ENCODE measurements around the gene UBAP2. TPM values are rescaled to one million over a fixed set of nuclear protein-coding genes. Genes with fewer than 3 reads are reported as not detected.

UBAP2 gene
- total RNA-seq, 2 donors from 2014 or later = 29.8 to 52.8 TPM

DNA sequence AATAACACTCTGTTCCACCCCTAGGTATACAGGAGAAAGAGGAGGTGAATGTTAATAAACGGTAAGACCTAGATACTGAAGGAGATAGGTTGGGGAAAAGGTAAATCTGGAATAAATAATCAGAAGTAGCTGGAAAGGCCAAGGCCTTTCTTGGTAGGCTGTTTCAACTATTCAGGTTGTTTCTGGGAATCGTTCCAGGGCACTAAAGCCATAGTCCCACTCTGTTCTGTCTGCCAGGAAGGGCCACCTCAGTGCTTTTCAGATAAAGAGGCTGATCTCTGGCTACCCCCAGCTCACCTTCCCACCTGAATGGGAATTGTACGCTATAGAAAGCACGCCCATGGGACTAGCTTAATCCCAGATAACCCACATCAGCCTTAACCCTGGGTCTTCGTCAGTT lies 44.9 kb upstream of the UBAP2 start:
- Histone ChIP-seq H3K36me3 (peaks cover 4 to 13% of the 10 kb centered on the region in 2 donors), H3K4me1 (replicated peaks) (no peaks in the 10 kb centered on the region), H3K27ac (no peak overlapping the region), H3K27me3 (replicated peaks; ENCODE audit: insufficient read depth) (no peaks in the 10 kb centered on the region), H3K4me3 (no peak overlapping the region), H3K9me3 (no peaks in the 10 kb centered on the region)
- no peak for DNase-seq (ENCODE audit: low spot score)
- 87% methylated on average over 5 of the region's 5 CpGs for WGBS
- intact Hi-C loops (cut with DNase I) = no loop called here
- no peak for TF ChIP-seq POLR2AphosphoS5 (IDR thresholded peaks at IDR 0.05)
- TF ChIP-seq, protein P1, sequence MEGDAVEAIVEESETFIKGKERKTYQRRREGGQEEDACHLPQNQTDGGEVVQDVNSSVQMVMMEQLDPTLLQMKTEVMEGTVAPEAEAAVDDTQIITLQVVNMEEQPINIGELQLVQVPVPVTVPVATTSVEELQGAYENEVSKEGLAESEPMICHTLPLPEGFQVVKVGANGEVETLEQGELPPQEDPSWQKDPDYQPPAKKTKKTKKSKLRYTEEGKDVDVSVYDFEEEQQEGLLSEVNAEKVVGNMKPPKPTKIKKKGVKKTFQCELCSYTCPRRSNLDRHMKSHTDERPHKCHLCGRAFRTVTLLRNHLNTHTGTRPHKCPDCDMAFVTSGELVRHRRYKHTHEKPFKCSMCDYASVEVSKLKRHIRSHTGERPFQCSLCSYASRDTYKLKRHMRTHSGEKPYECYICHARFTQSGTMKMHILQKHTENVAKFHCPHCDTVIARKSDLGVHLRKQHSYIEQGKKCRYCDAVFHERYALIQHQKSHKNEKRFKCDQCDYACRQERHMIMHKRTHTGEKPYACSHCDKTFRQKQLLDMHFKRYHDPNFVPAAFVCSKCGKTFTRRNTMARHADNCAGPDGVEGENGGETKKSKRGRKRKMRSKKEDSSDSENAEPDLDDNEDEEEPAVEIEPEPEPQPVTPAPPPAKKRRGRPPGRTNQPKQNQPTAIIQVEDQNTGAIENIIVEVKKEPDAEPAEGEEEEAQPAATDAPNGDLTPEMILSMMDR (IDR thresholded peaks at IDR 0.05) = no peak
- no peak for TF ChIP-seq POLR2A (IDR thresholded peaks at IDR 0.05)

DNA sequence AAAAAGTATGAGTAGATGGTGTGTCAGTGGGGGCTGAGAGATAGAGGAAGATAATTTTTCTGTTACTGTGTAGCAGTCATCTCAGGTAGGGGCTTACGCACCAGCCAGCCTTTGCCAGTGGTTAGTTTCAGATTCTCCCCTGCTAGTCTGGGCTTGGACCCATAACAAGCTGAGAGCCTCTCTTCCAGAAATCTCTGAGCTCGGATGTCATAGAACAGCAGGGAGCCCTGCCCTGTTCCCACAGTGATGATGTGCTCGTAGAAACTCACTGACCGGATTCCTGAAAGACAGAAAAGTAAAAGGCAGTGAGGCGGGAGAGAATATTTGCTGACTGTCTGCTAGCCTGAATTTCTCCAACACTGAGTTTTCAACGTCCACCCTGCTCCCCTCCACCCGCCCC lies 40.6 kb upstream of the UBAP2 start:
- TF ChIP-seq, protein P1 (IDR thresholded peaks at IDR 0.05) = no peak
- TF ChIP-seq POLR2AphosphoS5 (IDR thresholded peaks at IDR 0.05) (no peak), POLR2A (IDR thresholded peaks at IDR 0.05) (no peak)
- H3K27ac ChIP-seq = no peak overlapping the region
- H3K4me3 ChIP-seq = no peak overlapping the region
- no peak for DNase-seq (ENCODE audit: low spot score)
- H3K27me3 ChIP-seq (replicated peaks; ENCODE audit: insufficient read depth) = no peaks in the 10 kb centered on the region
- no peaks in the 10 kb centered on the region for H3K4me1 ChIP-seq (replicated peaks)
- WGBS = 80% methylated on average over 7 of the region's 7 CpGs
- no peaks in the 10 kb centered on the region for H3K9me3 ChIP-seq
- intact Hi-C loops (cut with DNase I) = no loop called here
- peaks cover 3 to 7% of the 10 kb centered on the region in 2 donors for H3K36me3 ChIP-seq

DNA sequence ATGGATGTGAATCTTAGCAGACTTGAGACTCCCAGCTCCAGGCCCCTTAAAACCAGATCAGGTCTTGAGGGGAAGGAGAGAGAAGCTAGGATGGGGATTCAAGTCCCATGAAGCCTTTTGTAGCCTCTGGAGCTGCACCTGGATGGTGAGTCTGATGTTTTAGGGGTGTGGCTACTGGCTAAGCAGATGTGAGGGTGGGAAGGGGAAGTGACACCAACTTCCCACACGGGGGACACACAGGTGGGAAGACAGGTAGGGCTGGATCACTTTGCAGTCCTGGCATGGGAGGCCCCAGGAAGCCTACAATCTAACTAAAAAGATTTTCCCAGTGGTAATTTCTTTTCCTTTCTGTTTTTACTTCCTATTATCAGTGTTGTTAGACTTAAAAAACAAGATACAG lies 38.7 kb upstream of the UBAP2 start:
- 8% methylated on average over 1 of the region's 1 CpG for WGBS
- intact Hi-C loops (cut with DNase I) = no loop called here

DNA sequence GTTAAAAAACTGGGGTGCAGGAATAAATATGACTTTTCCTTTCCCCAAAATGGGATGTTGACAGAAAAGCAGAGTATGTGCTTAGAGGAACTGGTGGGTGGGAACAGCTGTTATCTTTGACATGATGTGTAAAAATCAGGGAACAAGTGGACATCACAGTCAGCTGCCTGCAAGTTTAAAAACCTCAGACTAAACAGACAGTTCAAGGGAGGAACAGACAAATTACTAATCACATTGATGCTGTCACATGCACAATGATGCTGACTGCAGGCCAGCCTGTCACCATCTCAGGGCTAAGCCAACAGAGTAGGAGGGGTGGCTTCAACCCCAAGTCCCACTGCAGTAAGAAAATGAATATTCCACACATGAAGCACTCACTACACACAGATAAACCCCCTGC lies 38.2 kb upstream of the UBAP2 start:
- Histone ChIP-seq H3K9me3 (no peaks in the 10 kb centered on the region), H3K27me3 (replicated peaks; ENCODE audit: insufficient read depth) (no peaks in the 10 kb centered on the region)
- no peak for DNase-seq (ENCODE audit: low spot score)

More for the DNA sequence above, 38.7 kb upstream of the UBAP2 start:
- H3K27me3 ChIP-seq (replicated peaks; ENCODE audit: insufficient read depth) = no peaks in the 10 kb centered on the region
- TF ChIP-seq POLR2A (IDR thresholded peaks at IDR 0.05) = no peak
- no peak for TF ChIP-seq POLR2AphosphoS5 (IDR thresholded peaks at IDR 0.05)
- TF ChIP-seq, protein P1 (IDR thresholded peaks at IDR 0.05) = no peak
- H3K4me3 ChIP-seq = no peak overlapping the region
- H3K9me3 ChIP-seq = no peaks in the 10 kb centered on the region
- DNase-seq (ENCODE audit: low spot score) = no peak
- H3K4me1 ChIP-seq (replicated peaks) = no peaks in the 10 kb centered on the region
- H3K27ac ChIP-seq = peak overlapping the region in 1 of 2 donors; percentile 45
- H3K36me3 ChIP-seq = peaks cover 3 to 7% of the 10 kb centered on the region in 2 donors

More for the DNA sequence above, 38.2 kb upstream of the UBAP2 start:
- no peak overlapping the region for H3K4me3 ChIP-seq
- H3K4me1 ChIP-seq (replicated peaks) = no peaks in the 10 kb centered on the region
- intact Hi-C loops (cut with DNase I) = no loop called here
- H3K27ac ChIP-seq = peak overlapping the region in 1 of 2 donors; percentile 45
- no peak for TF ChIP-seq POLR2AphosphoS5 (IDR thresholded peaks at IDR 0.05)
- no peak for TF ChIP-seq POLR2A (IDR thresholded peaks at IDR 0.05)
- TF ChIP-seq, protein P1 (IDR thresholded peaks at IDR 0.05) = no peak
- H3K36me3 ChIP-seq = peaks cover 3 to 7% of the 10 kb centered on the region in 2 donors

Data from prostate gland (tissue), 2 donors.